HEK293 (cell line): ENCODE data around the gene DNAJC7.

Experiments
- ATF2 ChIP-seq: fragments of 450-650 bp; formaldehyde crosslinking; IDR thresholded peaks from 2 replicates; pipeline ENCODE4 v1.5.1; 2016; ENCODE audit warnings: missing biosample characterization, missing genetic modification characterization, low read depth
- CTCF ChIP-seq: fragments of 450-650 bp; formaldehyde crosslinking; IDR thresholded peaks from 2 replicates; pipeline ENCODE4 v1.5.1; 2016; ENCODE audit warnings: missing biosample characterization, missing genetic modification characterization
- REST ChIP-seq: fragments of 450-650 bp; formaldehyde crosslinking; IDR thresholded peaks from 2 replicates; pipeline ENCODE4 v1.5.1; 2016; ENCODE audit warnings: missing biosample characterization, missing genetic modification characterization
- ZNF174 ChIP-seq: fragments of 450-650 bp; formaldehyde crosslinking; IDR thresholded peaks from 2 replicates; pipeline ENCODE4 v1.5.0; 2017; ENCODE audit warnings: missing biosample characterization, mild to moderate bottlenecking, missing genetic modification characterization
- ZNF561 ChIP-seq: fragments of 450-650 bp; IDR thresholded peaks from 2 replicates; pipeline ENCODE4 v1.5.1; 2018; ENCODE audit warnings: missing biosample characterization, missing genetic modification characterization, borderline replicate concordance
- ZNF645 ChIP-seq: fragments of 450-650 bp; formaldehyde crosslinking; IDR thresholded peaks from 2 replicates; pipeline ENCODE4; 2016; ENCODE audit warnings: missing biosample characterization, missing genetic modification characterization
- ZNF792 ChIP-seq: fragments of 450-650 bp; formaldehyde crosslinking; IDR thresholded peaks from 2 replicates; pipeline ENCODE4 v1.5.1; 2016; ENCODE audit warnings: missing biosample characterization, missing genetic modification characterization
- TF ChIP-seq, protein P1 (sequence below): fragments of 450-650 bp; formaldehyde crosslinking; IDR thresholded peaks from 2 replicates; pipeline ENCODE4 v1.5.1; 2016; ENCODE audit warnings: missing biosample characterization, missing genetic modification characterization
- TF ChIP-seq, protein P2 (sequence below): fragments of 450-650 bp; IDR thresholded peaks from 2 replicates; pipeline ENCODE4 v1.5.1; 2018; ENCODE audit warnings: missing biosample characterization, mild to moderate bottlenecking, missing genetic modification characterization

DNA sequence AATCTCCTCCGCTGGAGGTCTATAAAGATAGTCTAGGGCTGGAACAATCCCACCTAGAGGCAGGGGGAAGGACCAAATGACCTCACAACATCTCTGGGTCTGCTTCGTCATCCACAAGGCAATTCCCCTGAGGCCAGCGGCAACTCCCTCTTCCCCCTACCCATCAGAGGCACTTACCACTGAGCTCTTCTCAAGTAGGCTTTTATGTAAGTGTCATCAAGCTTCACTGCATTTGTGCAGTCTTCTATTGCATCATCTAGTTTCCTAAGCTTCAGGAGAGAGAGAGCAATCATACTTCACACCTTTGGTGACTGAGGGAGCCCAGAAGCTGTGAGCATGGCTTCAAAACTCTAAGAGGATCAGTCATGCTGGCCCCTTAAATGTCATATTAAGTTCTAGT is 29.6 kb downstream of the DNAJC7 start:
- TF ChIP-seq ATF2 (peak; percentile 71; the same call in 1 of the 2 replicates), REST (tag by site-specific recombination) (no peak), ZNF561 (tag by site-specific recombination) (no peak), ZNF645 (tag by site-specific recombination) (no peak), CTCF (tag by site-specific recombination) (no peak), ZNF174 (tag by site-specific recombination) (no peak), ZNF792 (tag by site-specific recombination) (no peak)
- TF ChIP-seq, protein P1, sequence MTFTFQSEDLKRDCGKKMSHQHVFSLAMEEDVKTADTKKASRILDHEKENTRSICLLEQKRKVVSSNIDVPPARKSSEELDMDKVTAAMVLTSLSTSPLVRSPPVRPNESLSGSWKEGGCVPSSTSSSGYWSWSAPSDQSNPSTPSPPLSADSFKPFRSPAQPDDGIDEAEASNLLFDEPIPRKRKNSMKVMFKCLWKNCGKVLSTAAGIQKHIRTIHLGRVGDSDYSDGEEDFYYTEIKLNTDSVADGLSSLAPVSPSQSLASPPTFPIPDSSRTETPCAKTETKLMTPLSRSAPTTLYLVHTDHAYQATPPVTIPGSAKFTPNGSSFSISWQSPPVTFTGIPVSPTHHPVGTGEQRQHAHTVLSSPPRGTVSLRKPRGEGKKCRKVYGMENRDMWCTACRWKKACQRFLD (tag by site-specific recombination), result no peak
- TF ChIP-seq, protein P2, sequence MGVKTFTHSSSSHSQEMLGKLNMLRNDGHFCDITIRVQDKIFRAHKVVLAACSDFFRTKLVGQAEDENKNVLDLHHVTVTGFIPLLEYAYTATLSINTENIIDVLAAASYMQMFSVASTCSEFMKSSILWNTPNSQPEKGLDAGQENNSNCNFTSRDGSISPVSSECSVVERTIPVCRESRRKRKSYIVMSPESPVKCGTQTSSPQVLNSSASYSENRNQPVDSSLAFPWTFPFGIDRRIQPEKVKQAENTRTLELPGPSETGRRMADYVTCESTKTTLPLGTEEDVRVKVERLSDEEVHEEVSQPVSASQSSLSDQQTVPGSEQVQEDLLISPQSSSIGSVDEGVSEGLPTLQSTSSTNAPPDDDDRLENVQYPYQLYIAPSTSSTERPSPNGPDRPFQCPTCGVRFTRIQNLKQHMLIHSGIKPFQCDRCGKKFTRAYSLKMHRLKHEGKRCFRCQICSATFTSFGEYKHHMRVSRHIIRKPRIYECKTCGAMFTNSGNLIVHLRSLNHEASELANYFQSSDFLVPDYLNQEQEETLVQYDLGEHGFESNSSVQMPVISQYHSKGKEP (tag by site-specific recombination), result peak; percentile 88
